Kidney epithelial cell (primary cell): ENCODE results near the gene EDIL3. TPM values are rescaled to one million over a fixed set of nuclear protein-coding genes. Genes with fewer than 3 reads are reported as not detected.

Source experiments
- DNase-seq: peaks from one replicate; pipeline ENCODE4 v3.0.0-alpha.2; 2010; ENCODE audit warnings: low read depth
- H3K27me3 ChIP-seq: 2 replicates; pipeline ENCODE4 v1.6.0; 2011; ENCODE audit warnings: low read length; ENCODE audit not compliant: control insufficient read depth, insufficient read depth
- H3K36me3 ChIP-seq: 2 replicates; pipeline ENCODE4 v1.5.1; 2011; ENCODE audit warnings: low read length; ENCODE audit not compliant: control insufficient read depth, insufficient read depth
- H3K4me3 ChIP-seq: 2 replicates; pipeline ENCODE4 v1.5.1; 2011; ENCODE audit warnings: low read depth, mild to moderate bottlenecking, control low read depth, low read length
- total RNA-seq: library from RNA; depleted of rRNA; stranded (reverse); fragments of >200 nt; gene quantifications from 2 replicates; pipeline ENCODE4 v1.2.3, GENCODE V29; 2015
- TF ChIP-seq, protein P1 (sequence below): IDR thresholded peaks from 2 replicates; pipeline ENCODE4 v1.5.1; 2011; ENCODE audit warnings: mild to moderate bottlenecking, moderate library complexity, low read length, control low read depth, inconsistent platforms; ENCODE audit not compliant: insufficient read depth, poor library complexity, severe bottlenecking

EDIL3 gene
- total RNA-seq, 1 donor from 2014 or later, result 41.7 TPM

DNA sequence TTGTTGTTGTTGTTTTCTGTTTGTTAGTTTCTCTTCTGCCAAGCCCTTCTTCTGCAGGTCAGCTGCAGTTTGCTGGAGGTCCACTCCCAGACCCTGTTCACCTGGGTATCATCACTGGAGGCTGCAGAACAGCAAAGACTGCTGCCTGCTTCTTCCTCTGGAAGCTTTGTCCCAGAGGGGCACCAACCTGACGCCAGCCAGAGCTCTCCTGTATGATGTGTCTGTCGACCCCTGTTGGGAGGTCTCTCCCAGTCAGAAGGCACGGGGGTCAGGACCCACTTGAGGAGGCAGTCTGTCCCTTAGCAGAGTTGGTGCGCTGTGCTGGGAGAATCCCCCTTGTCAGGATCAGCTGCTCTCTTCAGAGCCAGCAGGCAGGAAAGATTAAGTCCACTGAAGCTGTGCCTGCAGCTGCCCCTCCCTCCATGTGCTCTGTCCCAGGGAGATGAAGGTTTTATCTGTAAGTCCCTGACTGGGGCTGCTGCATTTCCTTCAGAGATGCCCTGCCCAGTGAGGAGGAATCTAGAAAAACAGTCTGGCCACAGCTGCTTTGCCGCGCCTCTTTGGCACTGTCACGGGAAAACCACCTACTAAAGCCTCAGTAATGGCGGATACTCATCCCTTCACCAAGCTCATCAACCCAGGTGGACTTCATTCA is 299.2 kb downstream of the EDIL3 start:
- Histone ChIP-seq H3K27me3 (no peaks in the 10 kb centered on the region), H3K36me3 (no peaks in the 10 kb centered on the region), H3K4me3 (no peak overlapping the region)
- TF ChIP-seq, protein P1, sequence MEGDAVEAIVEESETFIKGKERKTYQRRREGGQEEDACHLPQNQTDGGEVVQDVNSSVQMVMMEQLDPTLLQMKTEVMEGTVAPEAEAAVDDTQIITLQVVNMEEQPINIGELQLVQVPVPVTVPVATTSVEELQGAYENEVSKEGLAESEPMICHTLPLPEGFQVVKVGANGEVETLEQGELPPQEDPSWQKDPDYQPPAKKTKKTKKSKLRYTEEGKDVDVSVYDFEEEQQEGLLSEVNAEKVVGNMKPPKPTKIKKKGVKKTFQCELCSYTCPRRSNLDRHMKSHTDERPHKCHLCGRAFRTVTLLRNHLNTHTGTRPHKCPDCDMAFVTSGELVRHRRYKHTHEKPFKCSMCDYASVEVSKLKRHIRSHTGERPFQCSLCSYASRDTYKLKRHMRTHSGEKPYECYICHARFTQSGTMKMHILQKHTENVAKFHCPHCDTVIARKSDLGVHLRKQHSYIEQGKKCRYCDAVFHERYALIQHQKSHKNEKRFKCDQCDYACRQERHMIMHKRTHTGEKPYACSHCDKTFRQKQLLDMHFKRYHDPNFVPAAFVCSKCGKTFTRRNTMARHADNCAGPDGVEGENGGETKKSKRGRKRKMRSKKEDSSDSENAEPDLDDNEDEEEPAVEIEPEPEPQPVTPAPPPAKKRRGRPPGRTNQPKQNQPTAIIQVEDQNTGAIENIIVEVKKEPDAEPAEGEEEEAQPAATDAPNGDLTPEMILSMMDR, result no peak
- no peak for DNase-seq

DNA sequence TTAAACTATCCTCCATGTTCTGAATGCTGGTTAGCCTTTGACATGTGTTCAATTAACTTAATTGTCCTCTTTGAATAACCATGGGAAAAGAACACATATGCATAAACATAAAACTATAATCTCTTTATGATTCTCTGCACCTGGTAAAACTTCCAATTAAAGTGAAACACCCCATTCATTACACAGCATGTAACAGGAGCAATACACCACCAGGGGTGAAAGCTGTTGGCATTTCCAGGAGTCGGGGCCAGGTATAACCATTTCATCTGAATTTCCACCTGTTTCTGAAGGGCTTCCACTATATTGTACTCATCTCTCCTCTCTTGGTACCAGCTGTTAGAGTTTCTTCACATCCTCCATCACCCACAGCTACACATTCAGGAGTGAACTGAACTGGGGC is 303.8 kb downstream of the EDIL3 start:
- DNase-seq, result no peak
- no peaks in the 10 kb centered on the region for H3K27me3 ChIP-seq
- no peaks in the 10 kb centered on the region for H3K36me3 ChIP-seq
- H3K4me3 ChIP-seq, result no peak overlapping the region
- TF ChIP-seq, protein P1, result no peak

DNA sequence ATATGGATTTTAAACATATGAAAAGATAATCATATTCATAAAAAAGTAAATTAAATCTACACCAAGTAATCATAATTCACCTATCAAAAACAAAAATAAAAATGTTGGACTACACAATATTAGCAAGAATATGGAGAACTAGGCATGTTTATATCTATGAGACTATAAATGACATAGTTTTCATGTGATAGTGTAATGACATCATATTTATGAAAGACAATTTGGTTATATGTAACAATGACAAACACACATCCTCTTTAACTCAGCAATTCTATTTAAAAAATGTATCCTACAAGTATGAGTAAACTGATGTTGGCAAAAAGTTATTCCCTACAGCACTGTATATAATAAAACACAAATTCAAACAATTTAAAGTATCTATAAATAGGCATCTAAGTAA is 312.3 kb downstream of the EDIL3 start:
- no peak overlapping the region for H3K4me3 ChIP-seq

DNA sequence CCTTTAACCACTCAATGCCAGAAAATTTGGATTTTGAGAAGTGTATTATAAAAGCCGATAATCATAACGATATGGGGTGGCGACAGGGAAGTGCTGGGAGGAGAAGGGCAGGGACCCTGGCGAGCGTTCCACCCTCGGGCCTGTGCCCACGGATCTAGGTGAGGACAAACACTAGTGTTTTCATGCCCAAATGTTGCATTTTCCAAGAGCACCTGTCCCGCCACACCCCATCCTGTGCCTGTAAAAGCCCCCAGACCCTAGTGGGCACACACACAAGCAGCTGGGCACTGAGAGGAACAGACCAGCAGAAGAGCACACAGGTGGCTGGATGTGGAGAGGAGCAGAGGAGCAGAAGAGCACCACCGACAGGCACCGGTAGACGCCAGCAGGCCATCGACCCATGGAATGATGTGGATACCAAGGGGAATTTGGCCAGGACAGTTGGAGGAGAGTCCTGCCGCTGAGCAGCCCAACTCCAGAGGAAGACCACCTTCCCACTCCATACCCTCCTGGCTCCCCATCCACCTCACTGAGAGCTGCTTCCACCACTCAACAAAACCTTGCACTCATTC is 315.0 kb downstream of the EDIL3 start:
- TF ChIP-seq, protein P1, result no peak
- no peak overlapping the region for H3K4me3 ChIP-seq
- no peaks in the 10 kb centered on the region for H3K36me3 ChIP-seq
- no peaks in the 10 kb centered on the region for H3K27me3 ChIP-seq
- no peak for DNase-seq

More for the DNA sequence above, 312.3 kb downstream of the EDIL3 start:
- H3K27me3 ChIP-seq, result no peaks in the 10 kb centered on the region
- H3K36me3 ChIP-seq, result no peaks in the 10 kb centered on the region
- DNase-seq, result no peak
- TF ChIP-seq, protein P1, result no peak

DNA sequence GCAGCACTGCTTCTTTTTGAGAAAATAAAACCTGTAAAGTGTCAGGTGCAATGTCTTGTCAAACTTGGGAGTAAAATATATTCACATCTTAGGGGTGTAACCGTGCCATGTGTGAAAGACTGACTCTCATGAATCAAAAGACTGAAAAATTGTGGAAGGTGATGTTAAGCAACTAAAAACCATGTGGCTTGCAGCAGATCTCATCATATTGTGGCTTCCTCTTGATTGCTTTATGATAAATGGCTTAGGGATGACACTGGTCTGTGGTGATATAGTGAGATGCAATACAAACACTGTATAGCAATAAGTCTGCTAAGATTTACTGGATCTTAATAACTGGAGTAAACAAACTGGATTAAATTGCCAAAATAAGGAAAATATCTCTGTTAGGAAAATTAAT is 321.6 kb downstream of the EDIL3 start:
- Histone ChIP-seq H3K4me3 (no peak overlapping the region), H3K27me3 (no peaks in the 10 kb centered on the region), H3K36me3 (no peaks in the 10 kb centered on the region)
- TF ChIP-seq, protein P1, result no peak
- no peak for DNase-seq

DNA sequence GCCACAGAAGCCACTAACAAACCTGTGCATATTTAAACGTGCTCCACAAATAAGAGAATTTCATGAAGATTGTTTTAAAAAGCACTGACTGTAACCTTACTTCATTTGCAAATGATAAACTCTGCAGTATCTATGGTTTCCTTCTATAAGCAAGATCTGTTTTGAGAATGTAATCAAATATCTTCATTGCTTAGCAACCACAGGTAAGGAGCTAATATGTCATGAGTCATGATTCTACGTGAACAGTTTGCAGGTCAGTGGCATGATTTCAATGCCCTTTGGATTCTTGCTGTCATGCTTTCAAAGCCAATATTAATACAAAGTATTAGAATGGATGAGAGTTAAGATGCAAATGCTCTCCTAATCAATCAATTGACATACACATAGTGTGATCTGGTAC is 325.0 kb downstream of the EDIL3 start:
- Histone ChIP-seq H3K36me3 (no peaks in the 10 kb centered on the region), H3K27me3 (no peaks in the 10 kb centered on the region), H3K4me3 (no peak overlapping the region)
- DNase-seq, result no peak
- TF ChIP-seq, protein P1, result no peak
